CD4-positive, alpha-beta T cell (primary cell): ENCODE results near the gene KCNA2. TPM values are rescaled to one million over a fixed set of nuclear protein-coding genes. Genes with fewer than 3 reads are reported as not detected.

Experiments used
- ATAC-seq: fragments of 200-7000 bp; cut with Tn5 transposase; one replicate; pipeline ENCODE4 v1.10.0; 2022; ENCODE audit warnings: mild to moderate bottlenecking; ENCODE audit not compliant: poor library complexity
- CTCF ChIA-PET: fragments of 350-600 bp; sonication (Branson Sonifier 250); formaldehyde crosslinking; loops from one replicate; lab custom pipeline; 2021; ENCODE audit warnings: antibody characterized with exemption, inconsistent platforms; lab: Charles Lee
- POLR2A ChIA-PET: fragments of 350-600 bp; sonication (Branson Sonifier 250); formaldehyde crosslinking; loops from one replicate; lab custom pipeline; 2021; ENCODE audit warnings: antibody characterized with exemption, inconsistent platforms; lab: Charles Lee
- DNase-seq, 14 experiments: peaks; one replicate each; pipeline ENCODE4 v3.0.0-alpha.2; 2013 to 2020; ENCODE audit warnings: mixed read lengths in 2 of 14
- H3K27ac ChIP-seq, 2 donors: one replicate each; pipeline versions ENCODE4 v1.5.1 to v1.7.0; 2013; ENCODE audit warnings: low read length in 2 of 2, low read depth in 1 of 2, mild to moderate bottlenecking in 1 of 2
- H3K27me3 ChIP-seq, 2 experiments: 1 replicate in 1 of 2; 2 replicates in 1 of 2; pipeline versions ENCODE4 v1.6.1 to v1.7.0; 2013; ENCODE audit warnings: low read length in 2 of 2, control low read depth in 1 of 2, mild to moderate bottlenecking in 1 of 2, moderate library complexity in 1 of 2; ENCODE audit not compliant: insufficient read depth in 2 of 2, control insufficient read depth in 1 of 2
- H3K36me3 ChIP-seq: one replicate; pipeline ENCODE4 v1.6.1; 2013; ENCODE audit warnings: low read length, control low read depth; ENCODE audit not compliant: insufficient read depth
- H3K4me1 ChIP-seq: one replicate; pipeline ENCODE4 v1.6.1; 2013; ENCODE audit warnings: low read length, control low read depth; ENCODE audit not compliant: insufficient read depth
- H3K4me3 ChIP-seq: one replicate; pipeline ENCODE4 v1.5.1; 2013; ENCODE audit warnings: mild to moderate bottlenecking, low read length, moderate library complexity
- H3K9me3 ChIP-seq, 2 experiments: 1 replicate in 1 of 2; 2 replicates in 1 of 2; pipeline versions ENCODE4 v1.6.1 to v1.7.0; 2013; ENCODE audit warnings: low read length in 2 of 2, mild to moderate bottlenecking in 2 of 2, control low read depth in 1 of 2, moderate library complexity in 1 of 2; ENCODE audit not compliant: control insufficient read depth in 1 of 2, insufficient read depth in 1 of 2
- H3K27ac Mint-ChIP-seq: one replicate; pipeline ENCODE4 v1.8.0; 2020; ENCODE audit warnings: mixed read lengths
- H3K27me3 Mint-ChIP-seq: one replicate; pipeline ENCODE4 v1.8.0; 2021; ENCODE audit warnings: mixed read lengths
- H3K36me3 Mint-ChIP-seq: one replicate; pipeline ENCODE4 v1.8.0; 2021; ENCODE audit warnings: low read depth, mixed read lengths
- H3K4me1 Mint-ChIP-seq: one replicate; pipeline ENCODE4 v1.8.0; 2021; ENCODE audit warnings: low read depth, mixed read lengths
- H3K4me3 Mint-ChIP-seq: one replicate; pipeline ENCODE4 v1.8.0; 2020; ENCODE audit warnings: mild to moderate bottlenecking, mixed read lengths
- H3K9me3 Mint-ChIP-seq: one replicate; pipeline ENCODE4 v1.8.0; 2020; ENCODE audit warnings: mixed read lengths
- intact Hi-C, 2 experiments: fragments of 100-400 bp; cut with DNase I in 1 of 2; cut with micrococcal nuclease in 1 of 2; formaldehyde crosslinking; loops; one replicate each; pipeline versions ENCODE4 v1.15.1 to v1.9.0; 2023 to 2025; cut with DNase I, micrococcal nuclease
- total RNA-seq, 174 experiments: library from RNA in 2 of 174; stranded (reverse) in 2 of 174; gene quantifications; one replicate each; pipeline ENCODE4 v1.2.3 and lab custom pipeline; 2021 to 2026
- TF ChIP-seq, protein P1 (sequence below): fragments of 200-600 bp; IDR thresholded peaks from one replicate; pipeline ENCODE4 v1.8.0; 2022; ENCODE audit warnings: antibody characterized with exemption, mild to moderate bottlenecking

Gene KCNA2
- total RNA-seq, 2 experiments from 2014 or later, result 0.78 to 0.88 TPM

DNA sequence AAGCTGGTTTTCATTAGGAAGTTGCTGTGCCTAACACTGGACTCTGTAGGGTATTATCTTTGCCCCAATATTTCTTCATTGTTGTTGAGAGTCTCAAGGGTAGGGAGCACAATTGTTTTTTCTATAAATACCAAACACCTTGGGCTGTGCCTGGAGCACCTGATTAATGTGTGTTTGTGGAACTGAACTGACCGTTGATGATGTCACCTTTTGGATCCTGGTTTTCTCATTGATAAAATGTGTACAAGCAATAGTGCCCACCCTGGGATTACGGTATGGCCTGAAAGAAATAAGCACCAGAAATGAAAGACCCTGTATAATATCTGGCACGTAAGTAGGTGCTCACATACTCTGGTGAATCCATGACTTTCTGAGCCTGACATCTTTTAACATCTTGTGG, 39.3 kb downstream of the KCNA2 start:
- ChIA-PET CTCF (interaction anchor here (0.6 kb wide), 1 partner anchor 95 kb away, joined by 3 read pairs; no protein-coding TSS in a partner anchor), POLR2A (no interaction called here)
- Histone ChIP-seq H3K4me1 (no peaks in the 10 kb centered on the region), H3K27ac (no peak overlapping the region), H3K27me3 (peaks cover 15 to 18% of the 10 kb centered on the region in 2 experiments), H3K9me3 (no peaks in the 10 kb centered on the region), H3K36me3 (no peaks in the 10 kb centered on the region), H3K4me3 (no peak overlapping the region)
- Mint-ChIP-seq H3K4me1 (no peaks in the 10 kb centered on the region), H3K36me3 (no peaks in the 10 kb centered on the region), H3K27ac (no peak overlapping the region), H3K4me3 (no peak overlapping the region), H3K9me3 (no peaks in the 10 kb centered on the region), H3K27me3 (peaks cover 62% of the 10 kb centered on the region)
- TF ChIP-seq, protein P1, sequence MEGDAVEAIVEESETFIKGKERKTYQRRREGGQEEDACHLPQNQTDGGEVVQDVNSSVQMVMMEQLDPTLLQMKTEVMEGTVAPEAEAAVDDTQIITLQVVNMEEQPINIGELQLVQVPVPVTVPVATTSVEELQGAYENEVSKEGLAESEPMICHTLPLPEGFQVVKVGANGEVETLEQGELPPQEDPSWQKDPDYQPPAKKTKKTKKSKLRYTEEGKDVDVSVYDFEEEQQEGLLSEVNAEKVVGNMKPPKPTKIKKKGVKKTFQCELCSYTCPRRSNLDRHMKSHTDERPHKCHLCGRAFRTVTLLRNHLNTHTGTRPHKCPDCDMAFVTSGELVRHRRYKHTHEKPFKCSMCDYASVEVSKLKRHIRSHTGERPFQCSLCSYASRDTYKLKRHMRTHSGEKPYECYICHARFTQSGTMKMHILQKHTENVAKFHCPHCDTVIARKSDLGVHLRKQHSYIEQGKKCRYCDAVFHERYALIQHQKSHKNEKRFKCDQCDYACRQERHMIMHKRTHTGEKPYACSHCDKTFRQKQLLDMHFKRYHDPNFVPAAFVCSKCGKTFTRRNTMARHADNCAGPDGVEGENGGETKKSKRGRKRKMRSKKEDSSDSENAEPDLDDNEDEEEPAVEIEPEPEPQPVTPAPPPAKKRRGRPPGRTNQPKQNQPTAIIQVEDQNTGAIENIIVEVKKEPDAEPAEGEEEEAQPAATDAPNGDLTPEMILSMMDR, result no peak
- intact Hi-C loops, result no loop called here
- ATAC-seq, result no peak
- no peak for DNase-seq

DNA sequence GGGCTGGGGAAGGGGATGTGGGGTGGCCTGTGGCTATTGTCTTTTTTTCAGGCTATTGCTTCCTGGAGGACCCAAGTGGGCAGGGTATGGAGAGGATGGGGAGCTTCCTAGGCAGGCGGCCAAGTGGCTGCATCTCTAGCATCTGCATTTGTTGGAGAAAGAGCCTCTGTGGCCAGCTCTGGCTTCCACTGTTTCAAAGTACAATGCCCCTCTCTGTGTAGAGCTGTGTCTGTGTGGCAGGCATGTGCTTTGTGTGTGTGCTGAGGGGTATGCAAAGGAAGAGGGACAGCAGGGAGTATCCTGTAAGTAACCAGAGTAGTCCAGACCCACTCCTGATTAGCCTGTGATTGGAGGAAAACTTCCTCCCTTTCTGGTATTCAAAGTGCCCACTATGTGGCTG, 40.6 kb downstream of the KCNA2 start:
- no peak overlapping the region for H3K4me3 Mint-ChIP-seq
- CTCF ChIA-PET, result interaction anchor here (1.9 kb wide), 1 partner anchor 10 kb away, joined by 9 read pairs; no protein-coding TSS in a partner anchor
- H3K27ac Mint-ChIP-seq, result no peak overlapping the region
- Histone ChIP-seq H3K27ac (no peak overlapping the region), H3K4me3 (no peak overlapping the region), H3K36me3 (no peaks in the 10 kb centered on the region), H3K9me3 (no peaks in the 10 kb centered on the region), H3K27me3 (peaks cover 8 to 11% of the 10 kb centered on the region in 2 experiments), H3K4me1 (no peaks in the 10 kb centered on the region)
- H3K36me3 Mint-ChIP-seq, result no peaks in the 10 kb centered on the region
- TF ChIP-seq, protein P1, result no peak
- no peaks in the 10 kb centered on the region for H3K4me1 Mint-ChIP-seq
- H3K9me3 Mint-ChIP-seq, result no peaks in the 10 kb centered on the region
- ATAC-seq (no peak), DNase-seq (no peak)
- H3K27me3 Mint-ChIP-seq, result peaks cover 51% of the 10 kb centered on the region
- POLR2A ChIA-PET, result no interaction called here
- intact Hi-C loops, result no loop called here

DNA sequence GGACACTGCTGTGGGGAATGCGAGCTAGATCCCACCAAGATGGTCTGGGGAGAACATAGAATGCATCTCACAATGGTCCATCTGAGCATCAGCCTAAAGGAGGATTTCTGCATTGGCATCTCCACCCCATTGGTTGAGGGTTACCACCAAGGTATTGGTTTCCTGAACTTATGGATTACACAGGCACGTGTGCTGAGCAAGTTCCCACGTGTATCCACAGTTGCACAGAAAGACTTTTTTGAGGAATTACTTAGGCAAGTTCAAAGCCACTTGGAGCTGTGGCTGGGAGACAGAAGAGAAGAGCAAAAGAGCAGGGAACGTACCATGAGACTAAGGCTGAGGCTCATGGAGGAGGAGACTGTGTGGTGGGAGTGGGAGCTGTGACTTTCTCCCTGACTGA, 43.1 kb downstream of the KCNA2 start:
- Mint-ChIP-seq H3K27ac (no peak overlapping the region), H3K9me3 (no peaks in the 10 kb centered on the region), H3K4me1 (no peaks in the 10 kb centered on the region), H3K36me3 (no peaks in the 10 kb centered on the region), H3K27me3 (peaks cover 57% of the 10 kb centered on the region), H3K4me3 (no peak overlapping the region)
- Histone ChIP-seq H3K9me3 (no peaks in the 10 kb centered on the region), H3K4me1 (no peaks in the 10 kb centered on the region), H3K27me3 (peaks cover 6 to 7% of the 10 kb centered on the region in 2 experiments), H3K27ac (no peak overlapping the region), H3K36me3 (no peaks in the 10 kb centered on the region), H3K4me3 (no peak overlapping the region)
- ATAC-seq, result no peak
- DNase-seq, result no peak
- CTCF ChIA-PET, result no interaction called here
- intact Hi-C loops, result no loop called here
- TF ChIP-seq, protein P1, result no peak
- POLR2A ChIA-PET, result no interaction called here
